ENCODE data around the gene ARHGAP22.

The ARHGAP22 gene

GRCh38 chr10:48606530-48607355, 1.9 kb upstream of the ARHGAP22 start:
- peak; percentile 85 for DNase-seq

- peak; percentile 29 for DNase-seq
These were observed 1.1 kb upstream of the ARHGAP22 start for GRCh38 chr10:48605786-48606529.

- peak; percentile 39 for DNase-seq
These were observed 558 bp downstream of the ARHGAP22 start for GRCh38 chr10:48604039-48604990.

- DNase-seq: peak; percentile 27
These were observed 1.3 kb downstream of the ARHGAP22 start for GRCh38 chr10:48603421-48604038.

GRCh38 chr10:48602401-48603135, 2.3 kb downstream of the ARHGAP22 start:
- no peak for DNase-seq

- DNase-seq: no peak
These were observed 3.1 kb downstream of the ARHGAP22 start for GRCh38 chr10:48601789-48602188.

GRCh38 chr10:48600645-48601505, 4.0 kb downstream of the ARHGAP22 start:
- peak; percentile 40 for DNase-seq

GRCh38 chr10:48599830-48600134, 5.1 kb downstream of the ARHGAP22 start:
- no peak for DNase-seq

GRCh38 chr10:48598936-48599829, 5.7 kb downstream of the ARHGAP22 start:
- no peak for DNase-seq

- DNase-seq: peak; percentile 37
These were observed 6.5 kb downstream of the ARHGAP22 start for GRCh38 chr10:48598243-48598935.

- DNase-seq: no peak
These were observed 9.3 kb downstream of the ARHGAP22 start for GRCh38 chr10:48595539-48595932.

GRCh38 chr10:48594803-48595538, 9.9 kb downstream of the ARHGAP22 start:
- DNase-seq: no peak

- DNase-seq: no peak
These were observed 10.5 kb downstream of the ARHGAP22 start for GRCh38 chr10:48594371-48594770.

GRCh38 chr10:48592346-48592745, 12.5 kb downstream of the ARHGAP22 start:
- DNase-seq: no peak

GRCh38 chr10:48590945-48591344, 13.9 kb downstream of the ARHGAP22 start:
- DNase-seq: no peak

- no peak for DNase-seq
These were observed 15.6 kb downstream of the ARHGAP22 start for GRCh38 chr10:48589266-48589665.

GRCh38 chr10:48587819-48588218, 17.1 kb downstream of the ARHGAP22 start:
- DNase-seq: no peak

- no peak for DNase-seq
These were observed 17.8 kb downstream of the ARHGAP22 start for GRCh38 chr10:48587101-48587500.

GRCh38 chr10:48582970-48583369, 21.9 kb downstream of the ARHGAP22 start:
- DNase-seq: no peak

Data from islet precursor cell (in vitro differentiated cells).